Prostate gland (tissue), 2 donors: ENCODE measurements around the gene LPA.

Source experiments
- CTCF ChIP-seq, 4 experiments: fragments of 200-600 bp in 2 of 4; fragments of 450-650 bp in 2 of 4; sonication (generic) in 2 of 4; IDR thresholded peaks; 1 replicate in 3 of 4; 2 replicates in 1 of 4; pipeline ENCODE4 v1.5.1; 2016 to 2019; ENCODE audit warnings: antibody characterized with exemption in 4 of 4, mild to moderate bottlenecking in 2 of 4, moderate library complexity in 2 of 4
- POLR2A ChIP-seq: fragments of 450-650 bp; IDR thresholded peaks from one replicate; pipeline ENCODE4 v1.6.1; 2016; ENCODE audit warnings: antibody characterized with exemption, mild to moderate bottlenecking

- TF ChIP-seq CTCF (IDR thresholded peaks at IDR 0.05) (no peak), POLR2A (no peak)
Observed at GRCh38 chr6:160513836-160514235, 150.2 kb downstream of the LPA start.
